Astrocyte (in vitro differentiated cells and primary cell): ENCODE results near the gene OR2A14.
"Not testable (repeated sequence)": the region's sequence is repeated elsewhere in the genome, so short reads cannot be mapped to it uniquely, and the experiment has no call there.

Experiments
- EZH2 ChIP-seq: IDR thresholded peaks from 2 replicates; pipeline ENCODE4 v1.6.1; 2012; ENCODE audit warnings: mild to moderate bottlenecking, low read length, inconsistent platforms; ENCODE audit not compliant: insufficient read depth
- TF ChIP-seq, protein P1 (sequence below): IDR thresholded peaks from 2 replicates; pipeline ENCODE4 v1.5.1; 2011; ENCODE audit warnings: low read depth, mild to moderate bottlenecking, inconsistent platforms, low read length, moderate library complexity; ENCODE audit not compliant: insufficient read depth

DNA sequence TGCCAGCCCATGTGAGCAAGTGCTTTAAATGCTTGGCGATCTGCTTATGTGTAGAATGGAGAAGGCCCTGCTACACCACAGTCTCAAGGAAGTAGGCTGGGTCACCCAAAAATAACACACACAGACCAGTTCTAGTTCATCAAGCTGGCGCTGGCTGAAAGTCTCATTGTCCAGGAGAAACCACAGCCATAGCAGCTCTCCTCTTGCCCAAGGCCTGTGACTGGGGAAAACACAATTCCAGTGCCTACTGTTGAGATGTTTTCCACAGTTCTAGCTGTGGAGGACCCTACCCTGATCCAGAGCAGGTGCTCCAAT is 56.1 kb downstream of the OR2A14 start:
- TF ChIP-seq, protein P1, sequence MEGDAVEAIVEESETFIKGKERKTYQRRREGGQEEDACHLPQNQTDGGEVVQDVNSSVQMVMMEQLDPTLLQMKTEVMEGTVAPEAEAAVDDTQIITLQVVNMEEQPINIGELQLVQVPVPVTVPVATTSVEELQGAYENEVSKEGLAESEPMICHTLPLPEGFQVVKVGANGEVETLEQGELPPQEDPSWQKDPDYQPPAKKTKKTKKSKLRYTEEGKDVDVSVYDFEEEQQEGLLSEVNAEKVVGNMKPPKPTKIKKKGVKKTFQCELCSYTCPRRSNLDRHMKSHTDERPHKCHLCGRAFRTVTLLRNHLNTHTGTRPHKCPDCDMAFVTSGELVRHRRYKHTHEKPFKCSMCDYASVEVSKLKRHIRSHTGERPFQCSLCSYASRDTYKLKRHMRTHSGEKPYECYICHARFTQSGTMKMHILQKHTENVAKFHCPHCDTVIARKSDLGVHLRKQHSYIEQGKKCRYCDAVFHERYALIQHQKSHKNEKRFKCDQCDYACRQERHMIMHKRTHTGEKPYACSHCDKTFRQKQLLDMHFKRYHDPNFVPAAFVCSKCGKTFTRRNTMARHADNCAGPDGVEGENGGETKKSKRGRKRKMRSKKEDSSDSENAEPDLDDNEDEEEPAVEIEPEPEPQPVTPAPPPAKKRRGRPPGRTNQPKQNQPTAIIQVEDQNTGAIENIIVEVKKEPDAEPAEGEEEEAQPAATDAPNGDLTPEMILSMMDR: not testable (repeated sequence)
- not testable (repeated sequence) for TF ChIP-seq EZH2
